Kidney epithelial cell (primary cell): ENCODE measurements around the gene MYOM1. TPM values are rescaled to one million over a fixed set of nuclear protein-coding genes. Genes with fewer than 3 reads are reported as not detected.

Experiments used
- DNase-seq: peaks from one replicate; pipeline ENCODE4 v3.0.0-alpha.2; 2010; ENCODE audit warnings: low read depth
- H3K27me3 ChIP-seq: 2 replicates; pipeline ENCODE4 v1.6.0; 2011; ENCODE audit warnings: low read length; ENCODE audit not compliant: control insufficient read depth, insufficient read depth
- H3K36me3 ChIP-seq: 2 replicates; pipeline ENCODE4 v1.5.1; 2011; ENCODE audit warnings: low read length; ENCODE audit not compliant: control insufficient read depth, insufficient read depth
- H3K4me3 ChIP-seq: 2 replicates; pipeline ENCODE4 v1.5.1; 2011; ENCODE audit warnings: low read depth, mild to moderate bottlenecking, control low read depth, low read length
- CTCF ChIP-seq: IDR thresholded peaks from 2 replicates; pipeline ENCODE4 v1.5.1; 2011; ENCODE audit warnings: mild to moderate bottlenecking, moderate library complexity, low read length, control low read depth, inconsistent platforms; ENCODE audit not compliant: insufficient read depth, poor library complexity, severe bottlenecking
- total RNA-seq: library from RNA; depleted of rRNA; stranded (reverse); fragments of >200 nt; gene quantifications from 2 replicates; pipeline ENCODE4 v1.2.3, GENCODE V29; 2015

The MYOM1 gene
- total RNA-seq, 1 donor from 2014 or later, result 0.04 TPM

GRCh38 chr18:3093624-3094337 lies 126.0 kb downstream of the MYOM1 start:
- Histone ChIP-seq H3K4me3 (no peak overlapping the region), H3K36me3 (no peaks in the 10 kb centered on the region), H3K27me3 (no peaks in the 10 kb centered on the region)
- DNase-seq, result no peak
- TF ChIP-seq CTCF, result no peak

- TF ChIP-seq CTCF, result no peak
Observed at GRCh38 chr18:3092727-3093126, 127.0 kb downstream of the MYOM1 start.

GRCh38 chr18:3089579-3089978 lies 130.2 kb downstream of the MYOM1 start:
- TF ChIP-seq CTCF, result no peak
- H3K27me3 ChIP-seq, result no peaks in the 10 kb centered on the region
- H3K4me3 ChIP-seq, result no peak overlapping the region
- DNase-seq, result no peak
- no peaks in the 10 kb centered on the region for H3K36me3 ChIP-seq

More at GRCh38 chr18:3092727-3093126, 127.0 kb downstream of the MYOM1 start:
- no peak overlapping the region for H3K4me3 ChIP-seq
- no peaks in the 10 kb centered on the region for H3K27me3 ChIP-seq
- no peak for DNase-seq
- H3K36me3 ChIP-seq, result no peaks in the 10 kb centered on the region

- DNase-seq, result no peak
- TF ChIP-seq CTCF, result no peak
Observed at GRCh38 chr18:3088449-3088848, 131.3 kb downstream of the MYOM1 start.

GRCh38 chr18:3086871-3087270 lies 132.9 kb downstream of the MYOM1 start:
- Histone ChIP-seq H3K27me3 (no peaks in the 10 kb centered on the region), H3K36me3 (no peaks in the 10 kb centered on the region), H3K4me3 (no peak overlapping the region)
- no peak for TF ChIP-seq CTCF
- no peak for DNase-seq

More at GRCh38 chr18:3088449-3088848, 131.3 kb downstream of the MYOM1 start:
- no peaks in the 10 kb centered on the region for H3K27me3 ChIP-seq
- no peak overlapping the region for H3K4me3 ChIP-seq
- no peaks in the 10 kb centered on the region for H3K36me3 ChIP-seq

- TF ChIP-seq CTCF, result no peak
- no peaks in the 10 kb centered on the region for H3K27me3 ChIP-seq
- no peak for DNase-seq
Observed at GRCh38 chr18:3085612-3086011, 134.2 kb downstream of the MYOM1 start.

More at GRCh38 chr18:3085612-3086011, 134.2 kb downstream of the MYOM1 start:
- Histone ChIP-seq H3K4me3 (no peak overlapping the region), H3K36me3 (no peaks in the 10 kb centered on the region)
